B cell (primary cell): ENCODE data around the gene SUB1.

Experiments
- EZH2 ChIP-seq: IDR thresholded peaks from 2 replicates; pipeline ENCODE4 v1.6.1; 2012; ENCODE audit warnings: borderline replicate concordance, low read depth, mild to moderate bottlenecking, moderate library complexity, low read length; ENCODE audit not compliant: insufficient read depth, poor library complexity, severe bottlenecking
- TF ChIP-seq, protein P1 (sequence below): fragments of 200-600 bp; IDR thresholded peaks from one replicate; pipeline ENCODE4 v1.8.0; 2022; ENCODE audit warnings: antibody characterized with exemption, mild to moderate bottlenecking

DNA sequence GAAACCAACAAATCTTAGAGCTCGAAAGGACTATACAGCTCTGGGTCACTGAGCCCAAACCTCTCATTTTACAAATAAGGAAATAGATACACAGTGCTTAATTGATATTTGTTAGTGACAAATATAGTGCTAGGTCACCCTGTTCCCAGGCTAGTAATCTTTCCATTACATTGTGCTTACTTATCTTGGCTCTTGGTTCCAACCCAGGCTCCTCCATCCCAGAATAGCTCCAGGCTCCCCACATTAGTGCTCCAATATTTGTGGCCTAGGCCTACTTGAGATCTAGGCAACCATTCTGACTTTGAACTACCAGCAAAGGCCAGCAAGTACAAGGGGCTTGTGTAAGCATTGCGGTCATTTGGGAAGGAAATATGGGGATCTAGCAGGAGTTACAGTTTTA is 21.7 kb upstream of the SUB1 start:
- TF ChIP-seq, protein P1, sequence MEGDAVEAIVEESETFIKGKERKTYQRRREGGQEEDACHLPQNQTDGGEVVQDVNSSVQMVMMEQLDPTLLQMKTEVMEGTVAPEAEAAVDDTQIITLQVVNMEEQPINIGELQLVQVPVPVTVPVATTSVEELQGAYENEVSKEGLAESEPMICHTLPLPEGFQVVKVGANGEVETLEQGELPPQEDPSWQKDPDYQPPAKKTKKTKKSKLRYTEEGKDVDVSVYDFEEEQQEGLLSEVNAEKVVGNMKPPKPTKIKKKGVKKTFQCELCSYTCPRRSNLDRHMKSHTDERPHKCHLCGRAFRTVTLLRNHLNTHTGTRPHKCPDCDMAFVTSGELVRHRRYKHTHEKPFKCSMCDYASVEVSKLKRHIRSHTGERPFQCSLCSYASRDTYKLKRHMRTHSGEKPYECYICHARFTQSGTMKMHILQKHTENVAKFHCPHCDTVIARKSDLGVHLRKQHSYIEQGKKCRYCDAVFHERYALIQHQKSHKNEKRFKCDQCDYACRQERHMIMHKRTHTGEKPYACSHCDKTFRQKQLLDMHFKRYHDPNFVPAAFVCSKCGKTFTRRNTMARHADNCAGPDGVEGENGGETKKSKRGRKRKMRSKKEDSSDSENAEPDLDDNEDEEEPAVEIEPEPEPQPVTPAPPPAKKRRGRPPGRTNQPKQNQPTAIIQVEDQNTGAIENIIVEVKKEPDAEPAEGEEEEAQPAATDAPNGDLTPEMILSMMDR = no peak
- no peak for TF ChIP-seq EZH2
